Right lobe of liver (tissue), 4 donors: ENCODE measurements around the gene CHST11.

ENCODE experiments used
- CTCF ChIP-seq, 4 donors: fragments of 200-600 bp in 3 of 4; fragments of 450-650 bp in 1 of 4; IDR thresholded peaks; one replicate each; pipeline versions ENCODE4 v1.5.1 to v1.8.0; 2016 to 2022; ENCODE audit warnings: antibody characterized with exemption in 4 of 4, mild to moderate bottlenecking in 2 of 4
- POLR2A ChIP-seq: fragments of 450-650 bp; IDR thresholded peaks from one replicate; pipeline ENCODE4 v1.6.1; 2017; ENCODE audit warnings: antibody characterized with exemption, mild to moderate bottlenecking
- donor health status: DM: no; HTN: no; CAD: no.
- donor health status: DM: no; HTN: no; CAD: no.
- donor health status: DM: no; HTN: yes; CAD: no.

GRCh38 chr12:104569346-104570173, 112.8 kb downstream of the CHST11 start:
- TF ChIP-seq CTCF (IDR thresholded peaks at IDR 0.05) = no peak
- no peak for TF ChIP-seq POLR2A
